Upper lobe of left lung (tissue), 4 donors: ENCODE measurements around the gene CDHR3.
"Not testable (repeated sequence)": the region's sequence is repeated elsewhere in the genome, so short reads cannot be mapped to it uniquely, and the experiment has no call there.

Experiments used
- EP300 ChIP-seq, 4 donors: sonication (generic); formaldehyde crosslinking; IDR thresholded peaks; one replicate each; pipeline ENCODE4 v1.5.1; 2017; ENCODE audit warnings: antibody characterized with exemption in 4 of 4, control low read depth in 2 of 4
- POLR2A ChIP-seq, 4 donors: fragments of 450-650 bp; IDR thresholded peaks; one replicate each; pipeline ENCODE4 v1.5.1; 2016 to 2017; ENCODE audit warnings: antibody characterized with exemption in 4 of 4, mild to moderate bottlenecking in 2 of 4
- POLR2AphosphoS5 ChIP-seq, 2 donors: sonication (generic); formaldehyde crosslinking; IDR thresholded peaks; one replicate each; pipeline ENCODE4 v1.5.1; 2017; ENCODE audit warnings: antibody characterized with exemption in 2 of 2
- TF ChIP-seq, protein P1 (sequence below), 6 experiments: fragments of 450-650 bp in 4 of 6; fragments of 200-600 bp in 2 of 6; sonication (generic) in 2 of 6; IDR thresholded peaks; one replicate each; pipeline ENCODE4 v1.5.1; 2016 to 2019; ENCODE audit warnings: antibody characterized with exemption in 6 of 6

- TF ChIP-seq, protein P1, sequence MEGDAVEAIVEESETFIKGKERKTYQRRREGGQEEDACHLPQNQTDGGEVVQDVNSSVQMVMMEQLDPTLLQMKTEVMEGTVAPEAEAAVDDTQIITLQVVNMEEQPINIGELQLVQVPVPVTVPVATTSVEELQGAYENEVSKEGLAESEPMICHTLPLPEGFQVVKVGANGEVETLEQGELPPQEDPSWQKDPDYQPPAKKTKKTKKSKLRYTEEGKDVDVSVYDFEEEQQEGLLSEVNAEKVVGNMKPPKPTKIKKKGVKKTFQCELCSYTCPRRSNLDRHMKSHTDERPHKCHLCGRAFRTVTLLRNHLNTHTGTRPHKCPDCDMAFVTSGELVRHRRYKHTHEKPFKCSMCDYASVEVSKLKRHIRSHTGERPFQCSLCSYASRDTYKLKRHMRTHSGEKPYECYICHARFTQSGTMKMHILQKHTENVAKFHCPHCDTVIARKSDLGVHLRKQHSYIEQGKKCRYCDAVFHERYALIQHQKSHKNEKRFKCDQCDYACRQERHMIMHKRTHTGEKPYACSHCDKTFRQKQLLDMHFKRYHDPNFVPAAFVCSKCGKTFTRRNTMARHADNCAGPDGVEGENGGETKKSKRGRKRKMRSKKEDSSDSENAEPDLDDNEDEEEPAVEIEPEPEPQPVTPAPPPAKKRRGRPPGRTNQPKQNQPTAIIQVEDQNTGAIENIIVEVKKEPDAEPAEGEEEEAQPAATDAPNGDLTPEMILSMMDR (IDR thresholded peaks at IDR 0.05), result not testable (repeated sequence)
- not testable (repeated sequence) for TF ChIP-seq EP300, POLR2A, POLR2AphosphoS5 (IDR thresholded peaks at IDR 0.05)
These were observed 21.7 kb downstream of the CDHR3 start for GRCh38 chr7:105984808-105985207.
